GM21390 (cell line): Measurements from ENCODE around the gene GLTP.
A peak's percentile ranks its signal among the peaks of the same experiment; 100 is the strongest.

Experiments
- ATAC-seq: cut with Tn5 transposase; IDR thresholded peaks from one replicate; pipeline ENCODE4 v1.9.1; 2021; ENCODE audit not compliant: unreplicated experiment

The GLTP gene

DNA sequence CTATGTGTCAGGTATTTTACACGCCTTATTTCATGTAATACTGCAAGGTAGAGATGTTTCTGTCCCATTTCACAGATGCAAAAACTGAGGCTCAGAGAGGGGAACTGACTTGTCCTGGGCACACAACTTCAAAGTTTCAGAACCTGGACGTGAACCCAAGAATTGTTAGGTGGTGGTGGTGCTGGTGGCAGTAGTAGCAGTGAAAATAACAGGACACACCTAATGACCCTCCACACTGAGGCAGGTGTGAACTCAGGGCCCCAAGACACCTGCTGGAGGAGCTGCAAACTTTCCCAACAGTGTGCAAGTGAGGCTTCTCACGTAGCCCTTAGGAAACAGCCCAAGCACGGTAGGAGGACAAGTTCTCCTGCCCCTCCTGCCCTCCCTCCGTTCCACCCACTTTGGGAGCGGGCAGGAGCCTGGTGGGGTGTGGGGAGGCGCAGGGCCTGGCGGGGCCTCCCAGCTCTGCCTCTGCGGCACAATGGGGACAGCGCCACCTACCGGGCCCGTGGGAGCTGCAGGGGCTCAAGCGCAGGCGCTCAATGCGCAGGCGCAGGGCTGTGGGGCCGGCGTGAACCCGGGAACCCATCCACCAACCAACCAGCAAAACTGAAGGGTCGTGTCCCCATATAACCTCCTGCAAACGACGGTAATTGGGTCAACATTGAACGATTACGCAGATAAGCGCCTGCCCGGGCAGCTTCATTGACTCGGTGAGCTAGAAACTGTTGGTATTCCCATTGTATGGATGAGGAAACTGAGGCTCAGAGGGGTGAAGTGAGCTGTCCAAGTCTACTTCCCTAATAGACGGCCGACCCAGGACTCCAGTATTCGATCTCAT lies 35.1 kb downstream of the GLTP start:
- ATAC-seq, result peak; percentile 81

DNA sequence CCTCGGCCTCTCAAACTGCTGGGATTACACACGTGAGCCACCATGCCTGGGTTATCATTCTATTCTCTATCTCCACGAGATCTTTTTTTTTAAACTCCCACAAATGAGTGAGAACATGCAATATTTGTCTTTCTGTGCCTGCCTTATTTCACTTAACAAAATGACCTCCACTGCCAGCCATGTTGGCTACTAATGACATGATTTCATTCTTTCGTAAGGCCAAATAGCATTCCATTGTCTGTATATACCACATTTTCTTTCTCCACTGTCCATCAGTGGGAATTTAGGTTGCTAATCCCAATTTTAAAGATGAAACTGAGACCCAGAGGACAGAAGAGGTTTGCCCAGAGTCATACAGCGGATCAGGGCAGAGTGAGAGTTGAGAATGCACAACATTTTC lies 36.2 kb downstream of the GLTP start:
- ATAC-seq, result no peak

- ATAC-seq, result no peak
Observed at GRCh38 chr12:109842021-109842420, 38.3 kb downstream of the GLTP start.

GRCh38 chr12:109841356-109841755 lies 39.0 kb downstream of the GLTP start:
- ATAC-seq, result no peak

DNA sequence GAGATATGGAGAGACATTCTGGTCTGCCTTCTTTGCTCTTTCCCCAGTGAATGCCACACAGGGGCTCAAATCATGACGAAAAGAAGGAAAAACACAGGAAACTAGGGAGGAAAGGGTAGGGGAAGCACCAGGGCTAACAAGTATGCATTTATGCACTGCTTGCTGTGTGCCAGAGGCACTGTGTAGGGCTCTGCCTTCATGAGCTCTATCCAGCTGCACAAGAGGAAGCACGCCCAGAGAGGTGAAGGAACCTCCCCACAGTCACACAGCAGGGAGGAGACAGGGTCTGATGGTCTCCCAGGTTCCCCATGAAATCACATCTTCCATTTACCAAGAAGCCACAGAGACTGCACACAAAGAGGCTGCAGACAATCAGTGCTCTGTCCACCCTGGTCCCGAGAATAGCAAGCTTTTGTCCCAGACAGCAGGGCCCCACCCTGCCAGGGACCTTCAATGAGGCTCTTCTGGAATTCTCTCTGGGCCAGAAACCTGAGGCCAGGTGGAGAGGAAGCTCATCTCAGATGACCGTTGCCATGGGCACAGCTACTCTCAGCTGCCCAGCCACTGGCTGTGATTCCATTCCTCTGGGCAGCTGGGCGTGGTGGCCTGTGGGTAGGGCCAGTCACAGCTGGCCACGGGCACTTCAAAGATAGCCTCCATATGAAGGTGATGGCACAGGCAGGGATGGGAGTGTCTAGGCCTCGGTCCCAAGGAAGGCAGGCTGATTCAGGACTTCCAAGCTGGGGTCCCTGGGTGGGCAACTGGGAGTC lies 39.9 kb downstream of the GLTP start:
- no peak for ATAC-seq

DNA sequence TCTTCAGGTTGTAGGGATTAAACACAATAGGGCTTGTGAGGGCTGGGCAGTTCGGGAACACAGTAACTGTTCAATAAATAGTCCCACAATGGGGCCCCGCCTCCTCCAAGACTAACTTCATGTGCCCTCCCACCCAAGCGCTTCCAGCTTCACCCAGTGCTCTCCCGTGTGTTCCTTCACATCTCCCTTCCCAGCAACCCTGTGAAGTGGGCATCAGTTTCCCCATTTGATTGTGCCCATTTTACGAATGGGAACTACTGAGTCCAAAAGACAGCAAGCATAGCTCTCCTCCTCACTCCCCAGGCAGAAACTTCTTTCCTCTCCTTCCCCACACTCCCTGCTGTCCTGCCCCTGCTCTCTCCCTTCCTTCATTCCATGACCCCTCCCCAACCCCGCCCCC lies 40.9 kb downstream of the GLTP start:
- no peak for ATAC-seq

DNA sequence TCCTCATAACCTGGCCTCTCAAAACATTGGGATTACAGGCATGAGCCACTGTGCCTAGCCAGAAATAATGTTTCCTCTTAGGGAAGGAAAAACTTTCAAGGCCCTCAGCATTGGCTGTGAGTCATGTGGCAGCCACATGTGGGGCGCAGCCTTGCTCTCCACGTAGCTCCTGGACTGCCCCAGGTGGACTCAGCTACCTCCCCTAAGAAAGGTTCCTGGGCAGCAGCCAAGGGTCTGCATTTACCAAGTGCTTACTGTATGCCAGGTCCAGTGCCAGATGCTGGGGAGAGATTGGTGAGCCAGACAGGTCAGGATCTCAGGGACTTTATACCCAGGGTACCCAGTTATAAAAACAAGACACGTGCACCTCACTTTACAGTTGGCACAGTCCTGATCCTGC lies 43.4 kb downstream of the GLTP start:
- no peak for ATAC-seq

GRCh38 chr12:109835827-109836226 lies 44.5 kb downstream of the GLTP start:
- no peak for ATAC-seq

DNA sequence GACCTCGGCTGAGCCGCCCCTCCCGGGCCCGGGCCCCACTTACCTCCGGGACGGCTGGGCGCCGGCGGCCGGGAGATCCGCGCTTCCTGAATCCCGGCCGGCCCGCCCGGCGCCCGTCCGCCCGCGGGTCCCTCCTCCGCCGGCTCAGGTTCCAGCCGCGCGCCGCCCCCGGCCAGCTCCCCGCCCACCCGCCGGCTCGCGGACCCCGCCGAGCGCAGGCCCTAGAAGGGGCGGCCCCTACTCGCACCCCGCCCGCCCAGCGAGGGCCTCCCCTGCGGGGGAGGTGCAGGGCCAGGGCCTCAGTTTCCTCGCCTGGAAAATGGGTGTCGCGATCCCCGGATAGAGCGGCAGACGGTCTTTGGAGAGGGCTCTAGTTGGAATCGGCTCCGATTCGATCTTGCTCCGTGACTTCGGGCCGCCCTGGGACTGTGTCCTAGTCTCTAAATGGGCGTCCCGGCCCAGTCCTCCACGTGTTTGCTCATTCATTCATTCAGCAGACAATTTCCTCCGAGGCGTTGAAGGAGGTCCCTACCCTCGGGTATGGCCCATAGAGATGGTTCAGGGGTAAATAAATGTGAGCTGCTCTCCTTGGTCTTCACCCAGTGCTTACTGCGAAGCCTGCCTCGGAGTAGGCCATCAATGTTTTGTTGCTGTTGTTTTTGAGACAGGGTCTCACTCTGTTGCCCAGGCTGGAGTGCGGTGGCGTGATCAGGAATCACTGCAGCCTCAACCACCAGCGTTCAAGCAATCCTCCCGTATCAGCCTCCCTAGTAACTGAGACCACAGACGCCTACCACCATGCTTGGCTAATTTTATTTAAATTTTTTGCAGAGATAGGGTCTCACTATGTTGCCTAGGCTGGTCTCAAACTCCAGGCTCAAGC lies 46.8 kb downstream of the GLTP start, which contains the start of gene TRPV4:
TRPV4 (minus strand) TSS at position 92 of the 883 bp plus-strand sequence. CDS start 18,602 bp downstream, outside the sequence.
- ATAC-seq, result no peak

DNA sequence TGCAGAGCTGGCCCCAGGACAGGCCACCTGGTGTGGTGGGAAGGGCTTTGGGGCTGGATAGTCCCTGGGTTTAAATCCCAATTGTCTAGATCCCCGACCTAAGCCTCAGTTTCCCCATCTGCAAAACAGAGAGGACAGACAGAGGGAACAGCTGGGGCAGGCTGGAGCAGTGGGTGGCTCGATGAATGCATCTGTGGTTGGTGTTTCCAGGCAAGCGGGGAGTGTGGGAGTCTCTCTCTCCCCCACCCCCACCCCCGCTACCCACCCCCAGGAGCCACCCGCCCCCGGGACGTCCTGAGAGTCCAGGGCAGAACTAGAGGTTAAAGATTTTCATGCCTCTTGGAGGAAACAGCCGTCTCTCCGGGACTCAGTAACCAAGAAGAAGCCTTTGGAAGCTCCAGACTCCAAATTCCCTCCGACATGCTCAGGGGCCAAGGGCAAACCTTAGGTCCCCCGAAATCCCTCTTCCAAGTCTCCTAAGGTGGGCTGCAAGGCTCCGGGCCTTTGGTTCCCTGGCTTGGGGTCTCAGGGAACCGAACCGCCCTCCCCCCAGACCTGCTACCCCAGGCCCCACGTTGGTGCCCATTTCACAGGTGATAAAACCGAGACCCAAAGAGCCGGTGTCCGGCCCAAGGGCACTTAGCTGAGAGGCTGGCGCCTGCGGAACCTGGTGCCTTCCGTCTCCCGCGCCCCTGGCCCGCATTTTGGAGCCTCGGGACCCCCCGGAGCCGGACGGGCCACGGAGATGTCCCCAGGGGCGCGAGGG lies 47.6 kb downstream of the GLTP start:
- no peak for ATAC-seq

- no peak for ATAC-seq
Observed at GRCh38 chr12:109831929-109832328, 48.4 kb downstream of the GLTP start.

GRCh38 chr12:109831365-109831764 lies 49.0 kb downstream of the GLTP start:
- ATAC-seq, result no peak

DNA sequence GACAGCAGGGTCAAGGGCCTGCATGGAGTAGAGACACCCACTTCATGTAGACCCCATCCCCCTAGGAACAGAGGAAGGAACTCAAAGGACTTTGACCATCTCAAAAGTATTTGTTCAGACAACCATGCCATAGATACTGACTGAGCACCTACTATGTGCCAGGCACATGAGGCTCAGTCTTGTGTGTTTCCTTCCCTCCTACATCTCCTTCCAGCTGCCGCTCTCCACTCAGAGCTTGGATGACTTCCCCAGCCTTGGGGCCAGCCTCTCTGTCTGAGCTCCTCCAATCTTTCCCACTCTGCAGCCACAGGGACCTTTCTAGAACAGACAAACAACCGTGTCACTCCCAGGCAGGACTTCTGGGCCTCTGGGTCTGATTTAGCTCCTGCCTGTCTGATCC lies 49.6 kb downstream of the GLTP start:
- no peak for ATAC-seq

GRCh38 chr12:109830267-109830666 lies 50.1 kb downstream of the GLTP start:
- ATAC-seq, result no peak

- ATAC-seq, result no peak
Observed at GRCh38 chr12:109829667-109830066, 50.7 kb downstream of the GLTP start.

- no peak for ATAC-seq
Observed at GRCh38 chr12:109828754-109829511, 51.4 kb downstream of the GLTP start.

GRCh38 chr12:109827566-109828550 lies 52.5 kb downstream of the GLTP start:
- ATAC-seq, result no peak

DNA sequence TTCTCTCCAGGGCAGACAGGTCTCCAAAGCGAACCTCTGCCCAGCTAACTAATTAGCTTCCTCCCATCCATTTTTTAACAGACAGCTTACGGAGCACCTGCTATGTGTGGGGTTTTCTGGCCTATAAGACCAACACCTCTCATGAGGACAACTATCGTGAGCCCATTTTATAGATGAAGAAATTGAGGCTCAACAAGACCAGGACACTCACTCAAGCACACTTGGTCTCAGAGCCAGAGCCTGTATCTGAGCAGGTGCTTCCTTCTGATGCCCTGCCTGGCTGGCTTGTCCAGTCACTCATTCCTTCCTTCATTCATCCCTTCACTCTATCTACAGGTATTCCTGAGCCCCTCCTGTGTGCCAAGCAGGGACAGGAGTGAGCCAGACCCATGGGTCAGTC lies 53.3 kb downstream of the GLTP start:
- ATAC-seq, result no peak

GRCh38 chr12:109824731-109825130 lies 55.6 kb downstream of the GLTP start:
- no peak for ATAC-seq
